NCI-H2107 treated with DMSO at 0.1 percent for 48 hours (cell line): ENCODE results near the gene RAB3GAP1.

ENCODE experiments used
- DNase-seq: peaks from one replicate; lab custom pipeline; 2025; ENCODE audit not compliant: unreplicated experiment; lab: John Stamatoyannopoulos, UW

RAB3GAP1 gene

GRCh38 chr2:135162377-135162776, 110.3 kb downstream of the RAB3GAP1 start:
- no peak for DNase-seq

GRCh38 chr2:135162786-135163185, 110.7 kb downstream of the RAB3GAP1 start:
- DNase-seq: no peak

- no peak for DNase-seq
These were observed 111.2 kb downstream of the RAB3GAP1 start for GRCh38 chr2:135163306-135163705.

GRCh38 chr2:135163901-135164300, 111.8 kb downstream of the RAB3GAP1 start:
- no peak for DNase-seq

GRCh38 chr2:135164431-135164830, 112.3 kb downstream of the RAB3GAP1 start:
- no peak for DNase-seq

GRCh38 chr2:135167273-135167672, 115.2 kb downstream of the RAB3GAP1 start:
- DNase-seq: no peak

GRCh38 chr2:135168204-135168856, 116.2 kb downstream of the RAB3GAP1 start:
- DNase-seq: no peak

GRCh38 chr2:135169900-135170753, 118.0 kb downstream of the RAB3GAP1 start:
- peak; percentile 91 for DNase-seq

- DNase-seq: no peak
These were observed 122.1 kb downstream of the RAB3GAP1 start for GRCh38 chr2:135174049-135174809.

- DNase-seq: no peak
These were observed 122.7 kb downstream of the RAB3GAP1 start for GRCh38 chr2:135174810-135175093.

GRCh38 chr2:135175177-135175576, 123.1 kb downstream of the RAB3GAP1 start:
- peak; percentile 63 for DNase-seq

- no peak for DNase-seq
These were observed 127.6 kb downstream of the RAB3GAP1 start for GRCh38 chr2:135179689-135180088.

- DNase-seq: no peak
These were observed 130.1 kb downstream of the RAB3GAP1 start for GRCh38 chr2:135182190-135182589.

GRCh38 chr2:135182601-135183000, 130.5 kb downstream of the RAB3GAP1 start:
- DNase-seq: no peak

- DNase-seq: no peak
These were observed 131.7 kb downstream of the RAB3GAP1 start for GRCh38 chr2:135183822-135184221.

GRCh38 chr2:135186054-135186453, 134.0 kb downstream of the RAB3GAP1 start:
- DNase-seq: no peak

GRCh38 chr2:135187270-135187669, 135.2 kb downstream of the RAB3GAP1 start:
- DNase-seq: no peak

GRCh38 chr2:135189148-135189547, 137.1 kb downstream of the RAB3GAP1 start:
- no peak for DNase-seq

- no peak for DNase-seq
These were observed 138.7 kb downstream of the RAB3GAP1 start for GRCh38 chr2:135190799-135191198.

GRCh38 chr2:135198481-135198880, 146.4 kb downstream of the RAB3GAP1 start:
- DNase-seq: no peak

- no peak for DNase-seq
These were observed 150.7 kb downstream of the RAB3GAP1 start for GRCh38 chr2:135202751-135203150.

- no peak for DNase-seq
These were observed 151.9 kb downstream of the RAB3GAP1 start for GRCh38 chr2:135203944-135204343.
